Thyroid gland (tissue), 4 donors: ENCODE measurements around the gene SHLD2. TPM values are rescaled to one million over a fixed set of nuclear protein-coding genes. Genes with fewer than 3 reads are reported as not detected.
"Not testable (repeated sequence)": the region's sequence is repeated elsewhere in the genome, so short reads cannot be mapped to it uniquely, and the experiment has no call there.

Experiments used
- DNase-seq, 2 donors: peaks; one replicate each; pipeline ENCODE4 v3.0.0-alpha.2; 2019
- H3K27ac ChIP-seq, 3 donors: fragments of 200-600 bp; sonication (generic); 1 replicate in 2 of 3; 2 replicates in 1 of 3; pipeline ENCODE4 v1.5.1; 2016 to 2019; ENCODE audit warnings: mild to moderate bottlenecking in 1 of 3, moderate library complexity in 1 of 3
- H3K27me3 ChIP-seq: fragments of 200-600 bp; sonication (generic); one replicate; pipeline ENCODE4 v1.5.1; 2019
- H3K36me3 ChIP-seq, 2 donors: fragments of 200-600 bp; sonication (generic); one replicate each; pipeline ENCODE4 v1.5.1; 2016 to 2019
- H3K4me1 ChIP-seq, 2 donors: fragments of 200-600 bp; sonication (generic); one replicate each; pipeline ENCODE4 v1.5.1; 2017 to 2019
- H3K4me3 ChIP-seq, 3 donors: fragments of 200-600 bp; sonication (generic); replicated peaks in 1 of 3; 1 replicate in 2 of 3; 2 replicates in 1 of 3; pipeline ENCODE4 v1.5.1; 2016; ENCODE audit warnings: mild to moderate bottlenecking in 1 of 3
- H3K9me3 ChIP-seq: fragments of 200-600 bp; sonication (generic); one replicate; pipeline ENCODE4 v1.5.1; 2017
- CTCF ChIP-seq, 6 experiments: fragments of 200-600 bp in 3 of 6; fragments of 450-650 bp in 3 of 6; sonication (generic) in 3 of 6; IDR thresholded peaks; one replicate each; pipeline ENCODE4 v1.5.1; 2016 to 2019; ENCODE audit warnings: antibody characterized with exemption in 6 of 6, mild to moderate bottlenecking in 2 of 6, inconsistent platforms in 1 of 6, moderate library complexity in 1 of 6
- POLR2A ChIP-seq, 2 donors: fragments of 450-650 bp; IDR thresholded peaks; one replicate each; pipeline ENCODE4 v1.6.1; 2017; ENCODE audit warnings: antibody characterized with exemption in 2 of 2, mild to moderate bottlenecking in 2 of 2, moderate library complexity in 1 of 2
- WGBS, 2 donors: methylation state at CpG; one replicate each; pipeline ENCODE4 v1.1.5; 2017; 5-methylcytosine and 5-hydroxymethylcytosine counted together
- intact Hi-C: fragments of 100-400 bp; cut with DNase I; formaldehyde crosslinking; loops from one replicate; pipeline ENCODE4 v1.15.1; 2023
- total RNA-seq, 4 donors: library from RNA; depleted of rRNA; stranded (reverse); fragments of >200 nt; gene quantifications; one replicate each; pipeline ENCODE4 v1.2.3, GENCODE V29; 2016

Gene SHLD2
- total RNA-seq, 4 donors from 2014 or later = 60.8 to 71.9 (median 63.6) TPM

- Histone ChIP-seq H3K4me1 (no peaks in the 10 kb centered on the region), H3K9me3 (no peaks in the 10 kb centered on the region), H3K4me3 (no peak overlapping the region), H3K27ac (no peak overlapping the region), H3K27me3 (no peaks in the 10 kb centered on the region), H3K36me3 (peaks cover 42 to 67% of the 10 kb centered on the region in 2 donors)
- DNase-seq = no peak
- intact Hi-C loops = no loop called here
- no peak for TF ChIP-seq POLR2A (IDR thresholded peaks at IDR 0.05)
- no peak for TF ChIP-seq CTCF (IDR thresholded peaks at IDR 0.05)
- 94 to 96% methylated on average over 2 of the region's 2 CpGs for WGBS, 2 donors
Observed at GRCh38 chr10:87066178-87066577, 28.8 kb upstream of the SHLD2 start.

DNA sequence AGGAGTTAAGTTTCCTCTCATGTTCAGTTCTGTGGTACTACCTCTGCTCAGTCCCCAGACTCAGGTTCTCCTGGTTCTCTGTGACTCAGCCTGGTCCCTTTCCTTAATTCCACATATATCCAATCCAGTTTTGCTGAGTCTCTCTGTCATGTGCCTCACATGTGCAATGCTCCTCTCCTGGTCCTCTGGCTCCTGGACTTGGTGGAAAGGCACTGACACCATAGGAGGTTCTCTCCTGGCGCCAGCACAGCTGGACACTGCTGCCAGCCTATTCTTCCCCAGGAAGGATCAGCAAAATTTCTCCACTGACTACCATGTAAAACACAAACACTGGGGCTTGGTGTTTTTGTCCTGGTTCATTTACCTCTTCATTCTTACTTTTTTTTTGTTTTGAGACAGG, 28.1 kb upstream of the SHLD2 start:
- no peaks in the 10 kb centered on the region for H3K27me3 ChIP-seq
- no peaks in the 10 kb centered on the region for H3K9me3 ChIP-seq
- TF ChIP-seq POLR2A (IDR thresholded peaks at IDR 0.05) (no peak), CTCF (IDR thresholded peaks at IDR 0.05) (no peak)
- DNase-seq = no peak
- H3K4me1 ChIP-seq = no peaks in the 10 kb centered on the region
- peaks cover 41 to 61% of the 10 kb centered on the region in 2 donors for H3K36me3 ChIP-seq
- intact Hi-C loops = no loop called here
- no peak overlapping the region for H3K4me3 ChIP-seq
- WGBS, 2 donors = 95 to 100% methylated on average over 1 of the region's 1 CpG
- H3K27ac ChIP-seq = no peak overlapping the region

GRCh38 chr10:87068281-87068680, 26.7 kb upstream of the SHLD2 start:
- WGBS, 2 donors = 92 to 100% methylated on average over 1 of the region's 1 CpG
- intact Hi-C loops = no loop called here
- peaks cover 37 to 57% of the 10 kb centered on the region in 2 donors for H3K36me3 ChIP-seq

DNA sequence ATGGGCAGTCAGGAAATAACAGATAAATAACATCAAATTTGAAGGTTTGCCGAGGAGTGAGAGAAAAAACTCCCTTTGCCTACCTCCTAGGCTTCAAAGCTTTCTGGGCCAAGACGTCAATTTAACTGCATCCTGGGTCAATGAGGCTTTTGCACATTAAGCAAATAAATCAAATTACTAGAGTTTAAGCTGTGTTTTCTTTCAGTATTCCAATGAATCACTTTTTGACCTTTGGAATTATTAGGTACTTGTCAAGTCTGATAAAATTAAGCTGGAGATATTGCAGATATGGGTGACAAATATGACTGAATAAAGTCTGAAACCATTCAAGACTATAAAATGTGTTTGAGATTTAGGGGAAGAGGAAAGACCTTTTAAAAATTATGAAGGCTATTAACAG, 22.6 kb upstream of the SHLD2 start:
- Histone ChIP-seq H3K27me3 (no peaks in the 10 kb centered on the region), H3K9me3 (no peaks in the 10 kb centered on the region), H3K36me3 (peaks cover 14 to 24% of the 10 kb centered on the region in 2 donors), H3K4me1 (peaks cover 5% of the 10 kb centered on the region in 2 donors), H3K4me3 (no peak overlapping the region), H3K27ac (no peak overlapping the region)
- TF ChIP-seq POLR2A (IDR thresholded peaks at IDR 0.05) (no peak), CTCF (IDR thresholded peaks at IDR 0.05) (no peak)
- no peak for DNase-seq
- intact Hi-C loops = no loop called here
- 87 to 91% methylated on average over 2 of the region's 2 CpGs for WGBS, 2 donors

More at GRCh38 chr10:87068281-87068680, 26.7 kb upstream of the SHLD2 start:
- no peaks in the 10 kb centered on the region for H3K27me3 ChIP-seq
- no peak overlapping the region for H3K27ac ChIP-seq
- H3K4me1 ChIP-seq = no peaks in the 10 kb centered on the region
- DNase-seq = no peak
- no peaks in the 10 kb centered on the region for H3K9me3 ChIP-seq
- no peak overlapping the region for H3K4me3 ChIP-seq
- TF ChIP-seq POLR2A (IDR thresholded peaks at IDR 0.05) (no peak), CTCF (IDR thresholded peaks at IDR 0.05) (no peak)

- intact Hi-C loops = not testable (repeated sequence)
- WGBS, 2 donors = 92 to 96% methylated on average over 2 of the region's 2 CpGs
- peaks cover 10 to 18% of the 10 kb centered on the region in 2 donors for H3K4me1 ChIP-seq
Observed at GRCh38 chr10:87076421-87076820, 18.6 kb upstream of the SHLD2 start.

More at GRCh38 chr10:87076421-87076820, 18.6 kb upstream of the SHLD2 start:
- not testable (repeated sequence) for H3K9me3 ChIP-seq, H3K27me3 ChIP-seq, DNase-seq, H3K4me3 ChIP-seq, H3K27ac ChIP-seq
- peaks cover 3 to 10% of the 10 kb centered on the region in 2 donors for H3K36me3 ChIP-seq
